IMR-90 (cell line): Measurements from ENCODE around the gene ADAM12. TPM values are rescaled to one million over a fixed set of nuclear protein-coding genes. Genes with fewer than 3 reads are reported as not detected.

Source experiments
- ATAC-seq: fragments of 200-7000 bp; cut with Tn5 transposase; 2 replicates; pipeline ENCODE4 v1.9.1; 2020; ENCODE audit warnings: low read depth, mild to moderate bottlenecking, moderate library complexity
- BruUV-seq: library from RNA; stranded (reverse); fragments of 400-500 nt; replicated peaks from 2 replicates; lab custom pipeline; 2021; lab: Mats Ljungman, UMichigan
- CTCF ChIA-PET: fragments of 300-600 bp; formaldehyde crosslinking; extraction: SDS; loops from one replicate; lab custom pipeline; 2021; ENCODE audit warnings: antibody characterized with exemption; lab: Yijun Ruan, JAX
- POLR2A ChIA-PET: fragments of 300-600 bp; sonication (Branson Sonifier 250); formaldehyde crosslinking; loops from one replicate; lab custom pipeline; 2022; ENCODE audit warnings: antibody characterized with exemption; ENCODE audit not compliant: unreplicated experiment; lab: Charles Lee
- DNase-seq: peaks from one replicate; pipeline ENCODE4 v3.0.0; 2013
- H2AFZ ChIP-seq: replicated peaks from 2 replicates; pipeline ENCODE3; 2013; ENCODE audit warnings: low read length, mild to moderate bottlenecking; ENCODE audit not compliant: poor library complexity
- H2AK5ac ChIP-seq: 2 replicates; pipeline ENCODE4 v1.6.1; 2013; ENCODE audit warnings: low read depth, low read length, inconsistent platforms
- H2AK9ac ChIP-seq: replicated peaks from 2 replicates; pipeline ENCODE3; 2013; ENCODE audit warnings: mild to moderate bottlenecking, low read depth, low read length, moderate library complexity; ENCODE audit not compliant: poor library complexity
- H2BK120ac ChIP-seq: 2 replicates; pipeline ENCODE4 v1.6.1; 2013; ENCODE audit warnings: low read depth, low read length, inconsistent platforms
- H2BK15ac ChIP-seq: 3 replicates; pipeline ENCODE4 v1.6.1; 2013; ENCODE audit warnings: low read depth, low read length, inconsistent platforms
- H2BK20ac ChIP-seq: 2 replicates; pipeline ENCODE4 v1.6.1; 2013; ENCODE audit warnings: low read depth, mild to moderate bottlenecking, inconsistent platforms, low read length, moderate library complexity
- H2BK5ac ChIP-seq: 2 replicates; pipeline ENCODE4 v1.6.1; 2013; ENCODE audit warnings: mild to moderate bottlenecking, low read depth, low read length, inconsistent platforms; ENCODE audit not compliant: poor library complexity, severe bottlenecking
- H3K14ac ChIP-seq: replicated peaks from 2 replicates; pipeline ENCODE4 v1.6.1; 2013; ENCODE audit warnings: low read depth, low read length, inconsistent platforms
- H3K18ac ChIP-seq: 2 replicates; pipeline ENCODE4 v1.6.1; 2013; ENCODE audit warnings: low read depth, low read length, control low read depth
- H3K23ac ChIP-seq: 2 replicates; pipeline ENCODE4 v1.6.1; 2013; ENCODE audit warnings: low read depth, low read length, inconsistent platforms
- H3K27ac ChIP-seq: 2 replicates; pipeline ENCODE4 v1.5.1; 2013; ENCODE audit warnings: mild to moderate bottlenecking, control low read depth, low read length; ENCODE audit not compliant: insufficient read depth
- H3K27me3 ChIP-seq: 2 replicates; pipeline ENCODE4 v1.6.1; 2013; ENCODE audit warnings: low read length; ENCODE audit not compliant: control insufficient read depth, insufficient read depth
- H3K36me3 ChIP-seq: 2 replicates; pipeline ENCODE4 v1.6.1; 2013; ENCODE audit warnings: low read length, mixed read lengths; ENCODE audit not compliant: control insufficient read depth, insufficient read depth
- H3K4ac ChIP-seq: 2 replicates; pipeline ENCODE4 v1.6.1; 2013; ENCODE audit warnings: low read depth, low read length, inconsistent platforms
- H3K4me1 ChIP-seq: 2 replicates; pipeline ENCODE4 v1.6.1; 2013; ENCODE audit warnings: low read length, mixed read lengths; ENCODE audit not compliant: control insufficient read depth, insufficient read depth
- H3K4me2 ChIP-seq: 2 replicates; pipeline ENCODE4 v1.6.1; 2013; ENCODE audit warnings: low read depth, mild to moderate bottlenecking, control low read depth, low read length, moderate library complexity
- H3K4me3 ChIP-seq: 2 replicates; pipeline ENCODE4 v1.5.1; 2013; ENCODE audit warnings: low read depth, mild to moderate bottlenecking, control low read depth, low read length, moderate library complexity; ENCODE audit not compliant: insufficient read depth
- H3K56ac ChIP-seq: 2 replicates; pipeline ENCODE4 v1.6.1; 2013; ENCODE audit warnings: low read length, inconsistent platforms; ENCODE audit not compliant: insufficient read depth; ENCODE audit errors: extremely low read depth
- H3K79me1 ChIP-seq, 2 experiments: 2 replicates each; pipeline ENCODE4 v1.6.1; 2013; ENCODE audit warnings: low read length in 2 of 2, inconsistent platforms in 1 of 2, low read depth in 1 of 2
- H3K9ac ChIP-seq: 2 replicates; pipeline ENCODE4 v1.6.1; 2013; ENCODE audit warnings: low read depth, low read length, control low read depth
- H3K9me1 ChIP-seq: 2 replicates; pipeline ENCODE4 v1.6.1; 2013; ENCODE audit warnings: low read length, inconsistent platforms; ENCODE audit not compliant: insufficient read depth
- H3K9me3 ChIP-seq: 2 replicates; pipeline ENCODE4 v1.6.1; 2013; ENCODE audit warnings: low read length; ENCODE audit not compliant: control insufficient read depth, insufficient read depth
- H4K20me1 ChIP-seq: 2 replicates; pipeline ENCODE4 v1.6.1; 2013; ENCODE audit warnings: low read length, inconsistent platforms; ENCODE audit not compliant: insufficient read depth
- H4K5ac ChIP-seq: 2 replicates; pipeline ENCODE4 v1.6.1; 2013; ENCODE audit warnings: mild to moderate bottlenecking, low read depth, low read length, control low read depth
- H4K8ac ChIP-seq, 2 experiments: 2 replicates each; pipeline ENCODE4 v1.6.1; 2013; ENCODE audit warnings: low read depth in 2 of 2, low read length in 2 of 2, control low read depth in 1 of 2, inconsistent platforms in 1 of 2
- H4K91ac ChIP-seq: 2 replicates; pipeline ENCODE4 v1.6.1; 2013; ENCODE audit warnings: low read depth, low read length, inconsistent platforms; ENCODE audit not compliant: insufficient read depth
- CEBPB ChIP-seq: IDR thresholded peaks from 2 replicates; pipeline ENCODE4 v1.6.1; 2012; ENCODE audit warnings: low read depth, low read length, improper control_type of control experiment
- CHD1 ChIP-seq: IDR thresholded peaks from 2 replicates; pipeline ENCODE4 v1.6.1; 2012; ENCODE audit warnings: low read depth, low read length, improper control_type of control experiment
- MAZ ChIP-seq: IDR thresholded peaks from 2 replicates; pipeline ENCODE4 v1.6.1; 2012; ENCODE audit warnings: low read depth, mild to moderate bottlenecking, low read length, improper control_type of control experiment, moderate library complexity, borderline replicate concordance
- MXI1 ChIP-seq: IDR thresholded peaks from 2 replicates; pipeline ENCODE4 v1.6.1; 2012; ENCODE audit warnings: low read depth, mild to moderate bottlenecking, low read length, moderate library complexity, borderline replicate concordance
- NFE2L2 ChIP-seq: fragments of 150-350 bp; IDR thresholded peaks from 2 replicates; pipeline ENCODE4 v1.6.1; 2016; ENCODE audit warnings: low read depth, mild to moderate bottlenecking, low read length
- RAD21 ChIP-seq: IDR thresholded peaks from 2 replicates; pipeline ENCODE4 v1.6.1; 2012; ENCODE audit warnings: low read length, improper control_type of control experiment
- SMC3 ChIP-seq: fragments of 150-350 bp; IDR thresholded peaks from 2 replicates; pipeline ENCODE4 v1.6.1; 2016; ENCODE audit warnings: low read depth, mild to moderate bottlenecking, antibody characterized with exemption, low read length, moderate library complexity
- WGBS, 2 experiments: methylation state at CpG; one replicate each; pipeline versions ENCODE4 v1.1.5 to v1.1.7; 2013; ENCODE audit warnings: missing lambda C conversion rate in 2 of 2; ENCODE audit not compliant: insufficient read length in 1 of 2; ENCODE audit errors: extremely low coverage in 2 of 2; 5-methylcytosine and 5-hydroxymethylcytosine counted together
- dilution Hi-C: fragments of 300-500 bp; cut with HindIII; formaldehyde crosslinking; loops from one replicate; pipeline ENCODE4 v1.14.3; 2018; ENCODE audit warnings: low sequenced_read_pairs; ENCODE audit not compliant: unreplicated experiment
- in situ Hi-C: fragments of 300-500 bp; cut with MboI; formaldehyde crosslinking; loops from 3 replicates; pipeline ENCODE4 v1.14.3; 2019; ENCODE audit warnings: low sequenced_read_pairs, inconsistent platforms, mixed read lengths
- intact Hi-C: fragments of 100-400 bp; cut with micrococcal nuclease; formaldehyde crosslinking; loops from 2 replicates; pipeline ENCODE4 v1.10.0; 2022
- polyA plus RNA-seq, 3 experiments: library from polyadenylated mRNA; depleted of rRNA; stranded (reverse); fragments of >200 nt; gene quantifications; 2 replicates each; pipeline ENCODE4 v1.2.3, GENCODE V29; 2012; ENCODE audit warnings: low replicate concordance in 1 of 3
- total RNA-seq: library from RNA; depleted of rRNA; stranded (reverse); fragments of >200 nt; gene quantifications from 2 replicates; pipeline ENCODE4 v1.2.3, GENCODE V29; 2012
- TF ChIP-seq, protein P1 (sequence below): conservative IDR thresholded peaks from 2 replicates; pipeline ENCODE4 v1.5.1; 2012; ENCODE audit warnings: mild to moderate bottlenecking, low read depth, low read length, improper control_type of control experiment
- TF ChIP-seq, protein P2 (sequence below): fragments of 150-350 bp; IDR thresholded peaks from 2 replicates; pipeline ENCODE4 v1.6.1; 2016; ENCODE audit warnings: low read depth, mild to moderate bottlenecking, low read length, moderate library complexity, borderline replicate concordance

ADAM12 gene
- total and polyA plus RNA-seq, 2 of the 4 experiments (the other 2 are of a cell fraction): 9.6 to 10.2 TPM

DNA sequence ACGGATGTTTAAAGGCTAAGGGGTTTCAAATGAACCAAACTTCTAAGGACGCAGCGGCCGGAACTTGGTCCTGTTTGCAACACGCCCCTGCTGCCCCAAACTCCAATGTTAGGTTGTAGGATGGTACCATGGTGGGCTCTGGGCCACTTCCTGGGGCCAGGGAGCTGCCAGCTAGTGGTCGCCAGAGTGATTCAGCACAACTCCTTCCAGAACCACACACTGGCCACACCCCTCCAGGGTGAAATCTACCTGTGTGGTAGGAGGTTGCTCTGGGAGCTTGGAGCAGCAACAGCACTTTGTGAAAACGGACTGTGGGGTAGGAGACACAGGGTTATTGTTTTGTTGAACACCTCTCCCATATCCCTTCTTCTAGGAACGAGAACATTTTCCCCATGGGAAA is 330.8 kb downstream of the ADAM12 start:
- dilution Hi-C loops: no loop called here
- WGBS, 2 experiments: 100% methylated on average over 2 of the region's 8 CpGs; no CpG with 5 or more reads in 1 of the 2 experiments
- TF ChIP-seq CHD1 (no peak), MXI1 (no peak), RAD21 (no peak), NFE2L2 (no peak), SMC3 (no peak), CEBPB (no peak), MAZ (no peak)
- TF ChIP-seq, protein P1, sequence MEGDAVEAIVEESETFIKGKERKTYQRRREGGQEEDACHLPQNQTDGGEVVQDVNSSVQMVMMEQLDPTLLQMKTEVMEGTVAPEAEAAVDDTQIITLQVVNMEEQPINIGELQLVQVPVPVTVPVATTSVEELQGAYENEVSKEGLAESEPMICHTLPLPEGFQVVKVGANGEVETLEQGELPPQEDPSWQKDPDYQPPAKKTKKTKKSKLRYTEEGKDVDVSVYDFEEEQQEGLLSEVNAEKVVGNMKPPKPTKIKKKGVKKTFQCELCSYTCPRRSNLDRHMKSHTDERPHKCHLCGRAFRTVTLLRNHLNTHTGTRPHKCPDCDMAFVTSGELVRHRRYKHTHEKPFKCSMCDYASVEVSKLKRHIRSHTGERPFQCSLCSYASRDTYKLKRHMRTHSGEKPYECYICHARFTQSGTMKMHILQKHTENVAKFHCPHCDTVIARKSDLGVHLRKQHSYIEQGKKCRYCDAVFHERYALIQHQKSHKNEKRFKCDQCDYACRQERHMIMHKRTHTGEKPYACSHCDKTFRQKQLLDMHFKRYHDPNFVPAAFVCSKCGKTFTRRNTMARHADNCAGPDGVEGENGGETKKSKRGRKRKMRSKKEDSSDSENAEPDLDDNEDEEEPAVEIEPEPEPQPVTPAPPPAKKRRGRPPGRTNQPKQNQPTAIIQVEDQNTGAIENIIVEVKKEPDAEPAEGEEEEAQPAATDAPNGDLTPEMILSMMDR: no peak
- TF ChIP-seq, protein P2, sequence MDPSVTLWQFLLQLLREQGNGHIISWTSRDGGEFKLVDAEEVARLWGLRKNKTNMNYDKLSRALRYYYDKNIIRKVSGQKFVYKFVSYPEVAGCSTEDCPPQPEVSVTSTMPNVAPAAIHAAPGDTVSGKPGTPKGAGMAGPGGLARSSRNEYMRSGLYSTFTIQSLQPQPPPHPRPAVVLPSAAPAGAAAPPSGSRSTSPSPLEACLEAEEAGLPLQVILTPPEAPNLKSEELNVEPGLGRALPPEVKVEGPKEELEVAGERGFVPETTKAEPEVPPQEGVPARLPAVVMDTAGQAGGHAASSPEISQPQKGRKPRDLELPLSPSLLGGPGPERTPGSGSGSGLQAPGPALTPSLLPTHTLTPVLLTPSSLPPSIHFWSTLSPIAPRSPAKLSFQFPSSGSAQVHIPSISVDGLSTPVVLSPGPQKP: no peak

More for the DNA sequence above, 330.8 kb downstream of the ADAM12 start:
- peaks cover 3% of the 10 kb centered on the region; the same call in 1 of the 2 replicates for H3K9me3 ChIP-seq
- no peak overlapping the region for H2AFZ ChIP-seq
- H2BK15ac ChIP-seq: no peak overlapping the region
- no peak overlapping the region for H4K91ac ChIP-seq
- intact Hi-C loops (no loop called here), in situ Hi-C loops (no loop called here)
- no peak overlapping the region for H3K18ac ChIP-seq
- BruUV-seq: no TSS peak
- no peak overlapping the region for H2BK5ac ChIP-seq
- ChIA-PET CTCF (no interaction called here), POLR2A (no interaction called here)
- H3K79me1 ChIP-seq: no peaks in the 10 kb centered on the region
- H4K8ac ChIP-seq: no peak overlapping the region
- no peak overlapping the region for H2AK5ac ChIP-seq
- ATAC-seq: no peak
- H3K56ac ChIP-seq: no peak overlapping the region
- H2BK120ac ChIP-seq: no peak overlapping the region
- no peak overlapping the region for H3K23ac ChIP-seq
- H3K9ac ChIP-seq: no peak overlapping the region
- no peak overlapping the region for H3K4me2 ChIP-seq
- peaks cover 15% of the 10 kb centered on the region for H3K4me1 ChIP-seq
- DNase-seq: no peak
- H2AK9ac ChIP-seq: no peak overlapping the region
- no peak overlapping the region for H3K4me3 ChIP-seq
- H4K20me1 ChIP-seq: no peaks in the 10 kb centered on the region
- H2BK20ac ChIP-seq: no peak overlapping the region
- H3K27ac ChIP-seq: no peak overlapping the region
- H3K9me1 ChIP-seq: peaks cover 14% of the 10 kb centered on the region
- H3K14ac ChIP-seq: no peak overlapping the region
- H3K36me3 ChIP-seq: no peaks in the 10 kb centered on the region
- no peak overlapping the region for H3K4ac ChIP-seq
- H3K27me3 ChIP-seq: peaks cover 24% of the 10 kb centered on the region
- H4K5ac ChIP-seq: no peak overlapping the region
